Measurements from ENCODE around the gene PDZD2. TPM values are rescaled to one million over a fixed set of nuclear protein-coding genes. Genes with fewer than 3 reads are reported as not detected.
A peak's percentile ranks its signal among the peaks of the same experiment; 100 is the strongest.

Gene PDZD2
- polyA plus RNA-seq, 6 donors from 2014 or later, result 0.05 to 0.24 (median 0.06) TPM; not detected in 1

- Mint-ChIP-seq H3K36me3 (no peaks in the 10 kb centered on the region), H3K27me3 (no peaks in the 10 kb centered on the region), H3K27ac (peak overlapping the region in 1 of 6 donors; percentile 90), H3K4me1 (peaks cover 0 to 6% (median 4%) of the 10 kb centered on the region in 3 donors), H3K9me3 (no peaks in the 10 kb centered on the region), H3K4me3 (no peak overlapping the region)
- DNase-seq (no peak), ATAC-seq (ENCODE audit: low read depth in 2 of 2) (no peak)
Measured at GRCh38 chr5:32094691-32095090, 455.8 kb downstream of the PDZD2 start.

- no peaks in the 10 kb centered on the region for H3K9me3 Mint-ChIP-seq
- no peaks in the 10 kb centered on the region for H3K27me3 Mint-ChIP-seq
- ATAC-seq (ENCODE audit: low read depth in 2 of 2) (no peak), DNase-seq (no peak)
- H3K36me3 Mint-ChIP-seq, result no peaks in the 10 kb centered on the region
- peaks cover 0 to 6% (median 4%) of the 10 kb centered on the region in 3 donors for H3K4me1 Mint-ChIP-seq
- no peak overlapping the region for H3K4me3 Mint-ChIP-seq
- peak overlapping the region in 2 of 6 donors; percentile 49 to 90 for H3K27ac Mint-ChIP-seq
Measured at GRCh38 chr5:32095261-32095671, 456.3 kb downstream of the PDZD2 start.

GRCh38 chr5:32096891-32097595 lies 458.1 kb downstream of the PDZD2 start:
- DNase-seq (no peak), ATAC-seq (ENCODE audit: low read depth in 2 of 2) (no peak)
- Mint-ChIP-seq H3K36me3 (no peaks in the 10 kb centered on the region), H3K27me3 (no peaks in the 10 kb centered on the region), H3K4me1 (peaks cover 0 to 6% (median 4%) of the 10 kb centered on the region in 3 donors), H3K4me3 (no peak overlapping the region), H3K9me3 (no peaks in the 10 kb centered on the region), H3K27ac (no peak overlapping the region)

- Mint-ChIP-seq H3K4me1 (peaks cover 0 to under 1% (median under 1%) of the 10 kb centered on the region in 3 donors), H3K27me3 (no peaks in the 10 kb centered on the region), H3K36me3 (no peaks in the 10 kb centered on the region), H3K27ac (no peak overlapping the region), H3K9me3 (no peaks in the 10 kb centered on the region), H3K4me3 (no peak overlapping the region)
- DNase-seq, result no peak
- ATAC-seq (ENCODE audit: low read depth in 2 of 2), result no peak
Measured at GRCh38 chr5:32098291-32098690, 459.4 kb downstream of the PDZD2 start.

GRCh38 chr5:32098890-32099310 lies 460.0 kb downstream of the PDZD2 start:
- no peak overlapping the region for H3K27ac Mint-ChIP-seq
- H3K27me3 Mint-ChIP-seq, result no peaks in the 10 kb centered on the region
- no peaks in the 10 kb centered on the region for H3K36me3 Mint-ChIP-seq
- ATAC-seq (ENCODE audit: low read depth in 2 of 2) (no peak), DNase-seq (no peak)
- no peak overlapping the region for H3K4me3 Mint-ChIP-seq
- H3K4me1 Mint-ChIP-seq, result no peaks in the 10 kb centered on the region
- H3K9me3 Mint-ChIP-seq, result no peaks in the 10 kb centered on the region

- H3K27ac Mint-ChIP-seq, result no peak overlapping the region
- no peaks in the 10 kb centered on the region for H3K4me1 Mint-ChIP-seq
- no peak for ATAC-seq (ENCODE audit: low read depth in 2 of 2)
- H3K4me3 Mint-ChIP-seq, result no peak overlapping the region
- no peaks in the 10 kb centered on the region for H3K36me3 Mint-ChIP-seq
- no peak for DNase-seq
- H3K9me3 Mint-ChIP-seq, result no peaks in the 10 kb centered on the region
- H3K27me3 Mint-ChIP-seq, result no peaks in the 10 kb centered on the region
Measured at GRCh38 chr5:32099486-32100035, 460.6 kb downstream of the PDZD2 start.

GRCh38 chr5:32100230-32100629 lies 461.3 kb downstream of the PDZD2 start:
- H3K4me1 Mint-ChIP-seq, result no peaks in the 10 kb centered on the region
- no peaks in the 10 kb centered on the region for H3K27me3 Mint-ChIP-seq
- no peaks in the 10 kb centered on the region for H3K9me3 Mint-ChIP-seq
- peak overlapping the region in 1 of 6 donors; percentile 42 for H3K27ac Mint-ChIP-seq
- no peak for ATAC-seq (ENCODE audit: low read depth in 2 of 2)
- H3K4me3 Mint-ChIP-seq, result no peak overlapping the region
- DNase-seq, result no peak
- H3K36me3 Mint-ChIP-seq, result no peaks in the 10 kb centered on the region

- Mint-ChIP-seq H3K9me3 (no peaks in the 10 kb centered on the region), H3K4me1 (no peaks in the 10 kb centered on the region), H3K36me3 (no peaks in the 10 kb centered on the region), H3K27ac (peak overlapping the region in 2 of 6 donors; percentile 17 to 71), H3K4me3 (no peak overlapping the region), H3K27me3 (no peaks in the 10 kb centered on the region)
- ATAC-seq (ENCODE audit: low read depth in 2 of 2), result no peak
- no peak for DNase-seq
Measured at GRCh38 chr5:32100691-32101302, 461.9 kb downstream of the PDZD2 start.

- no peak for DNase-seq
- H3K4me3 Mint-ChIP-seq, result no peak overlapping the region
- no peaks in the 10 kb centered on the region for H3K27me3 Mint-ChIP-seq
- H3K9me3 Mint-ChIP-seq, result no peaks in the 10 kb centered on the region
- H3K27ac Mint-ChIP-seq, result peak overlapping the region in 1 of 6 donors; percentile 2
- no peaks in the 10 kb centered on the region for H3K36me3 Mint-ChIP-seq
- no peaks in the 10 kb centered on the region for H3K4me1 Mint-ChIP-seq
- ATAC-seq (ENCODE audit: low read depth in 2 of 2), result no peak
Measured at GRCh38 chr5:32102254-32102986, 463.5 kb downstream of the PDZD2 start.

GRCh38 chr5:32103521-32103920 lies 464.6 kb downstream of the PDZD2 start:
- Mint-ChIP-seq H3K36me3 (no peaks in the 10 kb centered on the region), H3K4me1 (no peaks in the 10 kb centered on the region), H3K27me3 (no peaks in the 10 kb centered on the region), H3K4me3 (no peak overlapping the region), H3K9me3 (no peaks in the 10 kb centered on the region), H3K27ac (no peak overlapping the region)
- ATAC-seq (ENCODE audit: low read depth in 2 of 2) (no peak), DNase-seq (no peak)

- H3K36me3 Mint-ChIP-seq, result peaks cover 0 to 9% of the 10 kb centered on the region in 2 donors
- no peak for DNase-seq
- ATAC-seq (ENCODE audit: low read depth in 2 of 2), result no peak
- no peaks in the 10 kb centered on the region for H3K27me3 Mint-ChIP-seq
- H3K9me3 Mint-ChIP-seq, result no peaks in the 10 kb centered on the region
- H3K27ac Mint-ChIP-seq, result peak overlapping the region in 1 of 6 donors; percentile 24
- no peaks in the 10 kb centered on the region for H3K4me1 Mint-ChIP-seq
- H3K4me3 Mint-ChIP-seq, result no peak overlapping the region
Measured at GRCh38 chr5:32107291-32107690, 468.4 kb downstream of the PDZD2 start.

- Mint-ChIP-seq H3K9me3 (no peaks in the 10 kb centered on the region), H3K4me3 (no peak overlapping the region), H3K27me3 (no peaks in the 10 kb centered on the region), H3K4me1 (no peaks in the 10 kb centered on the region), H3K36me3 (peaks cover 0 to 9% of the 10 kb centered on the region in 2 donors), H3K27ac (peak overlapping the region in 2 of 6 donors; percentile 6 to 59)
- ATAC-seq (ENCODE audit: low read depth in 2 of 2) (no peak), DNase-seq (no peak)
Measured at GRCh38 chr5:32108167-32108566, 469.2 kb downstream of the PDZD2 start.

- Mint-ChIP-seq H3K27ac (no peak overlapping the region), H3K27me3 (no peaks in the 10 kb centered on the region), H3K9me3 (no peaks in the 10 kb centered on the region), H3K4me1 (no peaks in the 10 kb centered on the region), H3K36me3 (peaks cover 0 to 9% of the 10 kb centered on the region in 2 donors), H3K4me3 (no peak overlapping the region)
- ATAC-seq (ENCODE audit: low read depth in 2 of 2) (no peak), DNase-seq (no peak)
Measured at GRCh38 chr5:32109236-32109635, 470.3 kb downstream of the PDZD2 start.
